SK-N-SH treated with all-trans-retinoic acid at 6 μM for 48 hours (cell line): ENCODE measurements around the gene STRADB.

Experiments
- ATAC-seq: fragments of 200-7000 bp; cut with Tn5 transposase; 3 replicates; pipeline ENCODE4 v1.9.1; 2020; ENCODE audit warnings: mild to moderate bottlenecking, moderate library complexity
- ARNTL ChIP-seq: fragments of 450-650 bp; formaldehyde crosslinking; IDR thresholded peaks from 2 replicates; pipeline ENCODE4 v1.5.0; 2020; ENCODE audit warnings: low read depth, mild to moderate bottlenecking, moderate library complexity, borderline replicate concordance
- CSDC2 ChIP-seq: fragments of 250-450 bp; sonication (Bioruptor Pico); IDR thresholded peaks from 2 replicates; pipeline ENCODE4 v1.5.0; 2020; ENCODE audit warnings: mild to moderate bottlenecking, moderate library complexity
- ESRRG ChIP-seq: fragments of 250-450 bp; sonication (Bioruptor Pico); IDR thresholded peaks from 2 replicates; pipeline ENCODE4 v1.6.1; 2021; ENCODE audit warnings: mild to moderate bottlenecking
- ISL1 ChIP-seq: fragments of 250-450 bp; sonication (Bioruptor Pico); IDR thresholded peaks from 2 replicates; pipeline ENCODE4 v2.1.2; 2022; ENCODE audit warnings: mild to moderate bottlenecking, moderate library complexity
- OSR1 ChIP-seq: fragments of 250-450 bp; sonication (Bioruptor Pico); IDR thresholded peaks from 2 replicates; pipeline ENCODE4 v1.8.0; 2022; ENCODE audit warnings: moderate library complexity, mild to moderate bottlenecking, inconsistent platforms
- RARB ChIP-seq: fragments of 250-450 bp; sonication (Bioruptor Pico); IDR thresholded peaks from 2 replicates; pipeline ENCODE4 v1.8.0; 2021; ENCODE audit warnings: mild to moderate bottlenecking, moderate library complexity
- TOX ChIP-seq: fragments of 250-450 bp; sonication (Bioruptor Pico); IDR thresholded peaks from 2 replicates; pipeline ENCODE4 v1.8.0; 2021; ENCODE audit warnings: mild to moderate bottlenecking, moderate library complexity, borderline replicate concordance
- ZC3H10 ChIP-seq: fragments of 250-450 bp; sonication (Bioruptor Pico); IDR thresholded peaks from 2 replicates; pipeline ENCODE4 v1.5.1; 2021; ENCODE audit warnings: mild to moderate bottlenecking, moderate library complexity
- ZFP3 ChIP-seq: fragments of 250-450 bp; sonication (Bioruptor Pico); IDR thresholded peaks from 2 replicates; pipeline ENCODE4 v1.5.0; 2020; ENCODE audit warnings: mild to moderate bottlenecking, moderate library complexity
- ZFP30 ChIP-seq: fragments of 450-650 bp; formaldehyde crosslinking; IDR thresholded peaks from 2 replicates; pipeline ENCODE4 v1.5.0; 2022; ENCODE audit warnings: mild to moderate bottlenecking, moderate library complexity
- ZNF565 ChIP-seq: fragments of 450-650 bp; formaldehyde crosslinking; conservative IDR thresholded peaks from 2 replicates; pipeline ENCODE4 v1.5.0; 2020; ENCODE audit warnings: low read depth, mild to moderate bottlenecking, moderate library complexity
- ZNF70 ChIP-seq: fragments of 450-650 bp; formaldehyde crosslinking; IDR thresholded peaks from 2 replicates; pipeline ENCODE4 v1.5.0; 2020; ENCODE audit warnings: mild to moderate bottlenecking, moderate library complexity
- TF ChIP-seq, protein P1 (sequence below): fragments of 250-450 bp; sonication (Bioruptor Pico); IDR thresholded peaks from 2 replicates; pipeline ENCODE4 v1.5.0; 2020; ENCODE audit warnings: mild to moderate bottlenecking, moderate library complexity
- TF ChIP-seq, protein P2 (sequence below): fragments of 250-450 bp; sonication (Bioruptor Pico); IDR thresholded peaks from 2 replicates; pipeline ENCODE4 v1.5.1; 2021; ENCODE audit warnings: mild to moderate bottlenecking, moderate library complexity
- TF ChIP-seq, protein P3 (sequence below): fragments of 250-450 bp; sonication (Bioruptor Pico); IDR thresholded peaks from 2 replicates; pipeline ENCODE4 v1.8.0; 2020; ENCODE audit warnings: mild to moderate bottlenecking, moderate library complexity, borderline replicate concordance
- TF ChIP-seq, protein P4 (sequence below): fragments of 250-450 bp; sonication (Bioruptor Pico); IDR thresholded peaks from 2 replicates; pipeline ENCODE4 v1.5.1; 2020; ENCODE audit warnings: low read depth, mild to moderate bottlenecking, moderate library complexity

The STRADB gene

DNA sequence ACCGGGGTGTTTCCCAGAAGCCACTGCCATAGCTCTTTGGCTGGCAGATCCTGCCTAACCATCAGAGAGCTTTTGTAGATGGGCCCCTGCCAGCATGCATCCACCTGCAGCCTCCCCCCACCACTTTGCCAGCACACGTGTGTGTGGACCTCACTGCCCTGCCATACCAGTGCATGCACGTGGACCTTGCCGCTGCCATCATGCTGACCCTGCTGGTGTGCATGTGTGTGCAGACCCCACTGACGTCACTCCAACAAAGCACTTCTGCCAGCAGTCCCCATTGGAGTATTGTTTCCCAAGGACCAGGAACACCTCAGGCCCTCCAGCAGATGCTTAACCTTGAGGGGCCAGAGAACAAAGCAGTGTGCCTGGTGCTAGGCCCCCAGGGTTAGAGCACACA lies 71.4 kb downstream of the STRADB start (continued):
- TF ChIP-seq, protein P1, sequence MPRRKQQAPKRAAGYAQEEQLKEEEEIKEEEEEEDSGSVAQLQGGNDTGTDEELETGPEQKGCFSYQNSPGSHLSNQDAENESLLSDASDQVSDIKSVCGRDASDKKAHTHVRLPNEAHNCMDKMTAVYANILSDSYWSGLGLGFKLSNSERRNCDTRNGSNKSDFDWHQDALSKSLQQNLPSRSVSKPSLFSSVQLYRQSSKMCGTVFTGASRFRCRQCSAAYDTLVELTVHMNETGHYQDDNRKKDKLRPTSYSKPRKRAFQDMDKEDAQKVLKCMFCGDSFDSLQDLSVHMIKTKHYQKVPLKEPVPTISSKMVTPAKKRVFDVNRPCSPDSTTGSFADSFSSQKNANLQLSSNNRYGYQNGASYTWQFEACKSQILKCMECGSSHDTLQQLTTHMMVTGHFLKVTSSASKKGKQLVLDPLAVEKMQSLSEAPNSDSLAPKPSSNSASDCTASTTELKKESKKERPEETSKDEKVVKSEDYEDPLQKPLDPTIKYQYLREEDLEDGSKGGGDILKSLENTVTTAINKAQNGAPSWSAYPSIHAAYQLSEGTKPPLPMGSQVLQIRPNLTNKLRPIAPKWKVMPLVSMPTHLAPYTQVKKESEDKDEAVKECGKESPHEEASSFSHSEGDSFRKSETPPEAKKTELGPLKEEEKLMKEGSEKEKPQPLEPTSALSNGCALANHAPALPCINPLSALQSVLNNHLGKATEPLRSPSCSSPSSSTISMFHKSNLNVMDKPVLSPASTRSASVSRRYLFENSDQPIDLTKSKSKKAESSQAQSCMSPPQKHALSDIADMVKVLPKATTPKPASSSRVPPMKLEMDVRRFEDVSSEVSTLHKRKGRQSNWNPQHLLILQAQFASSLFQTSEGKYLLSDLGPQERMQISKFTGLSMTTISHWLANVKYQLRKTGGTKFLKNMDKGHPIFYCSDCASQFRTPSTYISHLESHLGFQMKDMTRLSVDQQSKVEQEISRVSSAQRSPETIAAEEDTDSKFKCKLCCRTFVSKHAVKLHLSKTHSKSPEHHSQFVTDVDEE (CRISPR knock-in tag) = no peak
- no peak for TF ChIP-seq ZFP3
- no peak for TF ChIP-seq RARB (CRISPR knock-in tag)
- TF ChIP-seq, protein P2, sequence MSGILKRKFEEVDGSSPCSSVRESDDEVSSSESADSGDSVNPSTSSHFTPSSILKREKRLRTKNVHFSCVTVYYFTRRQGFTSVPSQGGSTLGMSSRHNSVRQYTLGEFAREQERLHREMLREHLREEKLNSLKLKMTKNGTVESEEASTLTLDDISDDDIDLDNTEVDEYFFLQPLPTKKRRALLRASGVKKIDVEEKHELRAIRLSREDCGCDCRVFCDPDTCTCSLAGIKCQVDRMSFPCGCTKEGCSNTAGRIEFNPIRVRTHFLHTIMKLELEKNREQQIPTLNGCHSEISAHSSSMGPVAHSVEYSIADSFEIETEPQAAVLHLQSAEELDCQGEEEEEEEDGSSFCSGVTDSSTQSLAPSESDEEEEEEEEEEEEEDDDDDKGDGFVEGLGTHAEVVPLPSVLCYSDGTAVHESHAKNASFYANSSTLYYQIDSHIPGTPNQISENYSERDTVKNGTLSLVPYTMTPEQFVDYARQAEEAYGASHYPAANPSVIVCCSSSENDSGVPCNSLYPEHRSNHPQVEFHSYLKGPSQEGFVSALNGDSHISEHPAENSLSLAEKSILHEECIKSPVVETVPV = no peak
- TF ChIP-seq ZNF565 = no peak
- TF ChIP-seq ZC3H10 (CRISPR knock-in tag) = no peak
- no peak for TF ChIP-seq OSR1 (CRISPR knock-in tag)

DNA sequence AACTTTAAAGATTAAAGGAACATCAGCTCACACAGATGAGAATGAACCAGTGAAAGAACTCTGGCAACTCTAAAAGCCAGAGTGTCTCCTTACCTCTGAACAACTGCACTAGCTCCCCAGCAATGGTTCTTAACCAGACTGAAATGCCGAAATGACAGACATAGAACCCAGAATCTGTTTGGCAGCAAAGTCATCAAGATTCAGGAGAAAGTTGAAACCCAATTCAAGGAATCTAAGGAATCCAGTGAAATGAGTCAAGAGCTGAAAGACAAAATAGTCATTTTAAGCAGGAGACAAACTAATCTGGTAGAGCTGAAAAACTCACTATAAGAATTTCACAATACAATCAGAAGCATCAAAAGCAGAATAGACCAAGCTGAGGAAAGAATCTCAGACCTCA lies 72.0 kb downstream of the STRADB start:
- TF ChIP-seq ARNTL (CRISPR knock-in tag) = no peak
- no peak for TF ChIP-seq ZNF70
- TF ChIP-seq, protein P3, sequence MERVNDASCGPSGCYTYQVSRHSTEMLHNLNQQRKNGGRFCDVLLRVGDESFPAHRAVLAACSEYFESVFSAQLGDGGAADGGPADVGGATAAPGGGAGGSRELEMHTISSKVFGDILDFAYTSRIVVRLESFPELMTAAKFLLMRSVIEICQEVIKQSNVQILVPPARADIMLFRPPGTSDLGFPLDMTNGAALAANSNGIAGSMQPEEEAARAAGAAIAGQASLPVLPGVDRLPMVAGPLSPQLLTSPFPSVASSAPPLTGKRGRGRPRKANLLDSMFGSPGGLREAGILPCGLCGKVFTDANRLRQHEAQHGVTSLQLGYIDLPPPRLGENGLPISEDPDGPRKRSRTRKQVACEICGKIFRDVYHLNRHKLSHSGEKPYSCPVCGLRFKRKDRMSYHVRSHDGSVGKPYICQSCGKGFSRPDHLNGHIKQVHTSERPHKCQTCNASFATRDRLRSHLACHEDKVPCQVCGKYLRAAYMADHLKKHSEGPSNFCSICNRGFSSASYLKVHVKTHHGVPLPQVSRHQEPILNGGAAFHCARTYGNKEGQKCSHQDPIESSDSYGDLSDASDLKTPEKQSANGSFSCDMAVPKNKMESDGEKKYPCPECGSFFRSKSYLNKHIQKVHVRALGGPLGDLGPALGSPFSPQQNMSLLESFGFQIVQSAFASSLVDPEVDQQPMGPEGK (CRISPR knock-in tag) = no peak
- TF ChIP-seq, protein P2 = no peak
- no peak for TF ChIP-seq RARB (CRISPR knock-in tag)
- TF ChIP-seq, protein P4, sequence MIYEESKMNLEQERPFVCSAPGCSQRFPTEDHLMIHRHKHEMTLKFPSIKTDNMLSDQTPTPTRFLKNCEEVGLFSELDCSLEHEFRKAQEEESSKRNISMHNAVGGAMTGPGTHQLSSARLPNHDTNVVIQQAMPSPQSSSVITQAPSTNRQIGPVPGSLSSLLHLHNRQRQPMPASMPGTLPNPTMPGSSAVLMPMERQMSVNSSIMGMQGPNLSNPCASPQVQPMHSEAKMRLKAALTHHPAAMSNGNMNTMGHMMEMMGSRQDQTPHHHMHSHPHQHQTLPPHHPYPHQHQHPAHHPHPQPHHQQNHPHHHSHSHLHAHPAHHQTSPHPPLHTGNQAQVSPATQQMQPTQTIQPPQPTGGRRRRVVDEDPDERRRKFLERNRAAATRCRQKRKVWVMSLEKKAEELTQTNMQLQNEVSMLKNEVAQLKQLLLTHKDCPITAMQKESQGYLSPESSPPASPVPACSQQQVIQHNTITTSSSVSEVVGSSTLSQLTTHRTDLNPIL (CRISPR knock-in tag) = no peak
- TF ChIP-seq CSDC2 = no peak
- TF ChIP-seq ISL1 (CRISPR knock-in tag) = no peak
- no peak for TF ChIP-seq ZC3H10 (CRISPR knock-in tag)
- no peak for TF ChIP-seq ESRRG
- no peak for TF ChIP-seq ZFP3
- TF ChIP-seq ZFP30 (CRISPR knock-in tag) = no peak
- TF ChIP-seq, protein P1 (CRISPR knock-in tag) = no peak
- no peak for TF ChIP-seq TOX (CRISPR knock-in tag)
- TF ChIP-seq OSR1 (CRISPR knock-in tag) = no peak
- no peak for ATAC-seq
